K562 (cell line): ENCODE data around the gene MYOM1. TPM values are rescaled to one million over a fixed set of nuclear protein-coding genes. Genes with fewer than 3 reads are reported as not detected.

Experiments
- CAMTA2 ChIP-seq: fragments of 250-450 bp; sonication (Bioruptor Pico); conservative IDR thresholded peaks from 2 replicates; pipeline ENCODE4 v1.5.1; 2022
- ETV1 ChIP-seq: fragments of 450-650 bp; conservative IDR thresholded peaks from 2 replicates; pipeline ENCODE4 v1.6.1; 2016; ENCODE audit warnings: missing genetic modification characterization, control low read depth, low read depth, missing compliant biosample characterization
- GTF2F1 ChIP-seq: IDR thresholded peaks from 2 replicates; pipeline ENCODE4 v1.6.1; 2011; ENCODE audit warnings: low read depth, low read length, improper control_type of control experiment
- HIVEP1 ChIP-seq: fragments of 250-450 bp; sonication (Bioruptor Pico); IDR thresholded peaks from 2 replicates; pipeline ENCODE4 v1.4.0; 2020; ENCODE audit warnings: mild to moderate bottlenecking
- HNRNPH1 ChIP-seq: fragments of 200-400 bp; formaldehyde crosslinking; optimal IDR thresholded peaks from 2 replicates; pipeline ENCODE3; 2017; ENCODE audit warnings: low read depth, mild to moderate bottlenecking, low read length, moderate library complexity
- MAZ ChIP-seq, 2 experiments: fragments of 450-650 bp in 1 of 2; sonication (generic) in 1 of 2; formaldehyde crosslinking; IDR thresholded peaks in 1 of 2; conservative IDR thresholded peaks in 1 of 2; 2 replicates each; pipeline versions ENCODE4 v1.4.0 to v1.5.0; 2020; ENCODE audit warnings: mild to moderate bottlenecking in 1 of 2, missing genetic modification reagents in 1 of 2
- MLLT1 ChIP-seq, 2 experiments: fragments of 450-650 bp; IDR thresholded peaks; 2 replicates each; pipeline ENCODE4 v1.6.1; 2016
- PHB2 ChIP-seq: fragments of 450-650 bp; IDR thresholded peaks from 2 replicates; pipeline ENCODE4 v1.6.1; 2017; ENCODE audit warnings: low read depth
- SMAD4 ChIP-seq: fragments of 250-450 bp; sonication (Bioruptor Pico); conservative IDR thresholded peaks from 2 replicates; pipeline ENCODE4 v1.8.0; 2021; ENCODE audit warnings: inconsistent platforms, mild to moderate bottlenecking, moderate library complexity
- ZBTB40 ChIP-seq, 2 experiments: fragments of 450-650 bp in 1 of 2; sonication (generic) in 1 of 2; formaldehyde crosslinking in 1 of 2; IDR thresholded peaks; 2 replicates each; pipeline versions ENCODE4 v1.7.1 to v1.9.0; 2016 to 2022; ENCODE audit warnings: inconsistent platforms in 1 of 2, mild to moderate bottlenecking in 1 of 2, missing genetic modification reagents in 1 of 2
- polyA plus RNA-seq, 8 experiments: library from polyadenylated mRNA; depleted of rRNA in 4 of 8; stranded (reverse) in 5 of 8; unstranded in 3 of 8; fragments of >200 nt; fragmentation: Nextera tagmentation in 2 of 8; fragmentation: Illumina TruSeq in 1 of 8; extraction: Ambion mirVana in 2 of 8; extraction: Trizol in 1 of 8; gene quantifications; 2 replicates each; pipeline versions ENCODE4 v1.2.1 to v1.2.3, GENCODE V29; 2011 to 2014; ENCODE audit warnings: inconsistent platforms in 1 of 8, missing spikeins in 1 of 8
- total RNA-seq, 7 experiments: library from RNA; depleted of rRNA in 6 of 7; stranded (reverse); fragments of >200 nt in 6 of 7; fragmentation: Illumina TruSeq in 2 of 7; extraction: Trizol in 2 of 7; gene quantifications; 2 replicates each; pipeline versions ENCODE4 v1.2.1 to v1.2.3, GENCODE V29; 2011 to 2021; ENCODE audit warnings: low replicate concordance in 1 of 7
- TF ChIP-seq, protein P1 (sequence below): fragments of 150-350 bp; conservative IDR thresholded peaks from 2 replicates; pipeline ENCODE4 v1.6.1; 2014; ENCODE audit warnings: low read length

The MYOM1 gene
- total and polyA plus RNA-seq, 9 of the 15 experiments (the other 6 are each of a cell fraction or from before 2014, with no cell fraction given): 0.01 to 0.62 (median 0.25) TPM

DNA sequence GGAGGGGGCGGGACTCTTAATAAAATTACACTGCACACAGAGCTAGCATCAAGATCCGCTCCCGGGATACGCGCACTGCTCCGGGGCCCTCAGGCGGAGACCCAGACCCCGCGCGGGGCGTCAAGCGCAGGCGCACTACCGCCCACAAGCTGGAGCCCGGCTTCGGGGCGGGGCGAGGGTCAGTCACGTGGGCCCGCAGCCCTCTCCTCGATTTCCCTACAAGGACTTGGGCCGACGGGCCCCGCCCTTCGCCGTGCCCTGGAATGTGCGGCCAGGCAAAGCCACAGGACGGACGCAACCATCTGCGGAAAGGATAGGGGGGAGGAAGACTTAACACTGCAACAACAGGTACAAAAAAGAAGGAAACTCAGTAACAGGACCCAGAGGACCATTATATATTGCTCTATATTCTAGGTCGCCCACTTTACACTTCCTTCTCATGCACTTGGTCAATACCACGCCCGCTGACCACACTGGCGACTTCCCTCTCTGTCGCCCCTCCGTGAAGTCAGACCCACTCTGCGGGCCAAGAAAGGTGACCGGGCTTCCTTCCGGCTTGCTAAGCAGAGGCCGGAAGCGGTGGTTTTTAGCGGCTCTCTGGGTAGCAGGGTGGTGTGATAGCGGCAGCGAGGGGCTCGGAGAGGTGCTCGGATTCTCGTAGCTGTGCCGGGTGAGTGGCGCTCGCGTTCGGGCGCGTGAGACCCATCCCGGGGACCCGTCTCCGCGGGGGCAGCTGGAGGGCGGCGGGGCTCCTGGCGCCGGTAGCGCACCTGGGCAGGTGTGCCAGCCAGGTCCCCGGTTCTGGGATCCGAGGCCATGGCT, 27.7 kb upstream of the MYOM1 start, which contains the start of gene MYL12A (continued):
- TF ChIP-seq MAZ (CRISPR knock-in tag; conservative IDR thresholded peaks at IDR 0.05 in 1 of 2, IDR thresholded peaks at IDR 0.05 in 1 of 2) (peak; percentile 42 to 62), HIVEP1 (CRISPR knock-in tag) (0 out of 2 replicates have a peak, but pooled peaks have one; percentile 62), SMAD4 (peak; percentile 53; the same call in 1 of the 2 replicates), ZBTB40 (IDR thresholded peaks at IDR 0.05) (peak; percentile 95), ZBTB40 (CRISPR knock-in tag; IDR thresholded peaks at IDR 0.05) (no peak), MLLT1 (IDR thresholded peaks at IDR 0.05) (peak; percentile 89 to 97; a peak in 3 of 4 replicates), HNRNPH1 (no peak), PHB2 (peak; percentile 55; the same call in 1 of the 2 replicates), GTF2F1 (peak; percentile 29; the same call in 1 of the 2 replicates), CAMTA2 (CRISPR knock-in tag) (0 out of 2 replicates have a peak, but pooled peaks have one; percentile 39), ETV1 (peak; percentile 100)
- TF ChIP-seq, protein P1, sequence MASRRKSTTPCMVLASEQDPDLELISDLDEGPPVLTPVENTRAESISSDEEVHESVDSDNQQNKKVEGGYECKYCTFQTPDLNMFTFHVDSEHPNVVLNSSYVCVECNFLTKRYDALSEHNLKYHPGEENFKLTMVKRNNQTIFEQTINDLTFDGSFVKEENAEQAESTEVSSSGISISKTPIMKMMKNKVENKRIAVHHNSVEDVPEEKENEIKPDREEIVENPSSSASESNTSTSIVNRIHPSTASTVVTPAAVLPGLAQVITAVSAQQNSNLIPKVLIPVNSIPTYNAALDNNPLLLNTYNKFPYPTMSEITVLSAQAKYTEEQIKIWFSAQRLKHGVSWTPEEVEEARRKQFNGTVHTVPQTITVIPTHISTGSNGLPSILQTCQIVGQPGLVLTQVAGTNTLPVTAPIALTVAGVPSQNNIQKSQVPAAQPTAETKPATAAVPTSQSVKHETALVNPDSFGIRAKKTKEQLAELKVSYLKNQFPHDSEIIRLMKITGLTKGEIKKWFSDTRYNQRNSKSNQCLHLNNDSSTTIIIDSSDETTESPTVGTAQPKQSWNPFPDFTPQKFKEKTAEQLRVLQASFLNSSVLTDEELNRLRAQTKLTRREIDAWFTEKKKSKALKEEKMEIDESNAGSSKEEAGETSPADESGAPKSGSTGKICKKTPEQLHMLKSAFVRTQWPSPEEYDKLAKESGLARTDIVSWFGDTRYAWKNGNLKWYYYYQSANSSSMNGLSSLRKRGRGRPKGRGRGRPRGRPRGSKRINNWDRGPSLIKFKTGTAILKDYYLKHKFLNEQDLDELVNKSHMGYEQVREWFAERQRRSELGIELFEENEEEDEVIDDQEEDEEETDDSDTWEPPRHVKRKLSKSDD: no peak
